NCI-H1417 (cell line): Measurements from ENCODE around the gene EDIL3.
A peak's percentile ranks its signal among the peaks of the same experiment; 100 is the strongest.

Source experiments
- DNase-seq, 3 experiments: peaks; one replicate each; lab custom pipeline; 2025; lab: John Stamatoyannopoulos, UW

The EDIL3 gene

GRCh38 chr5:84384604-84385575 is at the start of gene EDIL3:
Gene EDIL3 (minus strand): TSS chr5:84384880. CDS start chr5:84384374, 506 bp downstream.
- DNase-seq = peak in 2 of 3 experiments; percentile 75 to 78

GRCh38 chr5:84433461-84433860 is 48.8 kb upstream of the EDIL3 start:
- DNase-seq = no peak

GRCh38 chr5:84430863-84431663 is 46.4 kb upstream of the EDIL3 start:
- DNase-seq = peak in 1 of 3 experiments; percentile 1

GRCh38 chr5:84430079-84430478 is 45.4 kb upstream of the EDIL3 start:
- DNase-seq = no peak

- DNase-seq = no peak
These were observed 40.7 kb upstream of the EDIL3 start for GRCh38 chr5:84425365-84425881.

- DNase-seq = no peak
These were observed 35.1 kb upstream of the EDIL3 start for GRCh38 chr5:84419742-84420141.

GRCh38 chr5:84411832-84412605 is 27.3 kb upstream of the EDIL3 start:
- DNase-seq = no peak

GRCh38 chr5:84406111-84406510 is 21.4 kb upstream of the EDIL3 start:
- no peak for DNase-seq

- DNase-seq = no peak
These were observed 19.1 kb upstream of the EDIL3 start for GRCh38 chr5:84403773-84404172.

GRCh38 chr5:84397385-84397784 is 12.7 kb upstream of the EDIL3 start:
- no peak for DNase-seq

- DNase-seq = no peak
These were observed 9.3 kb upstream of the EDIL3 start for GRCh38 chr5:84393969-84394368.

GRCh38 chr5:84392836-84393235 is 8.2 kb upstream of the EDIL3 start:
- no peak for DNase-seq

- no peak for DNase-seq
These were observed 1.0 kb upstream of the EDIL3 start for GRCh38 chr5:84385705-84386104.

- DNase-seq = peak in 2 of 3 experiments; percentile 76 to 79
These were observed 670 bp downstream of the EDIL3 start for GRCh38 chr5:84383816-84384603.

GRCh38 chr5:84383296-84383815 is 1.3 kb downstream of the EDIL3 start:
- DNase-seq = peak in 1 of 3 experiments; percentile 56

- peak; percentile 17 to 85 (median 77) for DNase-seq
These were observed 2.1 kb downstream of the EDIL3 start for GRCh38 chr5:84382363-84383295.

- peak in 2 of 3 experiments; percentile 47 to 79 for DNase-seq
These were observed 2.9 kb downstream of the EDIL3 start for GRCh38 chr5:84381502-84382362.

- DNase-seq = peak in 1 of 3 experiments; percentile 9
These were observed 4.9 kb downstream of the EDIL3 start for GRCh38 chr5:84379749-84380148.
